NCI-H1048 (cell line): ENCODE results near the gene SLC16A6.
"Not testable (repeated sequence)": the region's sequence is repeated elsewhere in the genome, so short reads cannot be mapped to it uniquely, and the experiment has no call there.

Source experiments
- DNase-seq: peaks from one replicate; lab custom pipeline; 2025; lab: John Stamatoyannopoulos, UW

Gene SLC16A6

DNA sequence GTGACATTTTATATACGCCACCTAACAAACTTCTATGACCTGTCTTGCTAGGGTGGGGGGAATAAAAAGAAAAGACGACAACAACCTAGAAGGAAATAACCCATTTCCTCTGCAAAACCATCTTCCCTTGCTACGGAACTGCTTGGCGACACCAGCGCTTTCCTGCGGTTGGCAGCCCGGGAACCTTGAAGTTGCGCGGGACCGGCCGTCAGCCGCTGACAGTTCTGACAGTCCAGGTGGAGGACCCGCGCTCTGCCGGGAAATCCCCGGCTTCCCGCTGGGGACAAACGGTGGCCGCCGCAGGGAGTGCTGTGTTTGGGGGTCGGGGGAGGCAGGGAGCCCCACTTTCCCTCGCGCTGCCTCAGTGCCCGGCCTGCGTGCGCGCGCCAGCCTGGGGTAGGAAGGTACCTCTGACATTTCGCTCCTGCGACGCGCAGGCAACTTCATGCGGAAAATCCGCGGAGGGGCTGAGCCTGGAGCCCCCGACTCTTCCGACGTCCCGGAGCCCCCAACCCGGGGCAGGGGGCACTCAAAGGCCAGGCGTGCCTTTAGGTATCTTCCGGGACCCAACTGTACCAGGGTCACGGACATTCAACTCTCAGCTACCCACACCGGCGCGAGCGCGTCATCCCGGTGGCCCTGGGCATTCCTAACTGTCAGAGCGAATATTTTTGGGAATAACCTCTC is 516 bp downstream of the SLC16A6 start:
- DNase-seq = no peak

DNA sequence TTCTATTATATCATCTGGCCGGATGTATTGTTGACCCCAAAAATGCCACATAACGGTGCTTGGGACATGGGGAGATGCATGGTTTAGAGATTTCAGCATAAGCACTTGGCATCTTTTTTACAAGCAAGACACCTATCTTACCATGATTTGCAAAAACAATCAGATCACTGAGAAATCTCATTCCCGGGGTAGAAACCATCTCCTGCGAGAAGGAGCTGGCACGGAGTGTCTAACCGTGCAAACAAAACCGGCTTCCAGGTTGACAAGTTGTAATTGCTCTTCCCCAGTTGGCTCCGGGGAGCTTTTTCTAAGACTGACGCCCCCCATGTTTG is 1.0 kb downstream of the SLC16A6 start:
- no peak for DNase-seq

DNA sequence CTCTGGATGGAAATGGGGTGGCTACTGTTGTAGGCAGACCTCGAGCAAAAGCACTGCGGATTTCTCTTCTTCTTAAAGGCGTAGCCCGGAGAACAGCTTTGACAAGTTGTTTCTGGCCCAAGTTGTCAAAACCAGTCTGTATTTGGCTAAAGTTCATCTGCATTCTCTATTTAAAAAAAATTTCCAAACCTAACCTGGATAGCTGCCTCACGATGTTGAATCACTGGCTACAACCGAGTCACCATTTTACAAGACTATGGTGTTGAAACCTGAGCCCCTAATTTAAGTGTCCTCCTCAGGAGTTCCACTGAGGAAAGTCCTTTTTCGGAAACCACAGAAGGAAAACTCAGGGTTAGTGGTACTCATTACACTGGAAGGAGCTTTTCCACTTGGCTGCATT is 1.5 kb downstream of the SLC16A6 start:
- DNase-seq = no peak

DNA sequence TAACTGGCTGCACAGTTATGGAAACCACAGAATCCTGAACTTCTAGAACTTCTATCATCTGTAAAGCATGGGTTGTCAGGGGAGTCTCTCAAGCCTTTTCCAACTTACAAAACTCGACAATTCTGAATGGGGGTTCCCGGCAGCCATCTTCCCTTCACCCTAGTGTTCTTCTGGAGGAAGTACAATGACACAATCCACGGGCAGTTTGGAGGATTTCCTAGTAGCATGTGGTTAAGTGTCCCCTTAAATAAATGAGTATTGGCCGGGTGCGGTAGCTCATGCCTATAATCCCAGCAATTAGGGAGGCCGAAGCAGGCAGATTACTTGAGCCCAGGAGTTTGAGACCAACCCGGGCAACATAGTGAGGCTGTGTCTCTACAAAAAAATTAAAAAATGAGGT is 2.1 kb downstream of the SLC16A6 start:
- no peak for DNase-seq

DNA sequence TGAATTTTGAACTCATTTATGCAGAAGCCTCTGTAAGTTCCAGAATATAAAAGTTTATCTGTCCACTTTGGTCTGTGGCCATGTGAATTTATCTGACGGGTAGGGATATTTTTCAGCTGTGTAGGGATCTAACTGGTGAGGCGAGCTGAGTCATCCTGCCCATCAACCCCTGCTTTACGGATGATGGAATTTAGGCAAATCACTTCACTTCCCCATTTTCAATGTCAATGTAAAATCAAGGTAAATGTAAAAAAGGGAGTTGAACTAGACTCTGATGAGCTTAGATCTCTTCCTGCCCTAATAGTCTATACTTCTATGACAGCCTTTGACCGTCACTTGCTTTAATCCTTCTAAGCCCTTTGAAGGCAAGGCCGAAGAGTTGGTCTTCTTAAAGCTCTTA is 2.6 kb downstream of the SLC16A6 start:
- DNase-seq = no peak

DNA sequence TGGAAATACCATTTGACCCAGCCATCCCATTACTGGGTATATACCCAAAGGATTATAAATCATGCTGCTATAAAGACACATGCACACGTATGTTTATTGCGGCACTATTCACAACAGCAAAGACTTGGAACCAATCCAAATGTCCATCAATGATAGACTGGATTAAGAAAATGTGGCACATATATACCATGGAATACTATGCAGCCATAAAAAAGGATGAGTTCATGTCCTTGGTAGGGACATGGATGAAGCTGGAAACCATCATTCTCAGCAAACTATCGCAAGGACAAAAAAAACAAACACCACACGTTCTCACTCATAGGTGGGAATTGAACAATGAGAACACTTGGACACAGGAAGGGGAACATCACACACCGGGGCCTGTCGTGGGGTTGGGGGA is 9.0 kb downstream of the SLC16A6 start:
- DNase-seq = not testable (repeated sequence)

DNA sequence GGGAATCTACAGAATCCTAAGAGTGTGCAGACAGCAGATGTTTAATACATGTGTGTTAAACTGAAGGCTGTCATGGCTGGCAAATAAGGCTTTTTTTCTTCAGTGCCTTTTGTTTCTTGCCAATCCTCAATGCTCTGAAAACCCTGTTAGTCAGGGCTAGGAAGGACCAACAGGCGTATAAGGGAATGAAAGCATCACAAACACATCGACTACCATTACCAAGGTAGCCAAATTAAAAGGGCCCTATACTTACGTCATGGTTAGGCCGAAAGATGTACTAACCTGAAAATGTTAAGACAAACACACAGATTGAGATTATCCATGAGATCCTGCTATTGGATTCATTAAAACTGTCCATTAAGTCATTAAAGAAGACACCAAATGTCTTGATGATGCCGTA is 13.1 kb downstream of the SLC16A6 start:
- no peak for DNase-seq

DNA sequence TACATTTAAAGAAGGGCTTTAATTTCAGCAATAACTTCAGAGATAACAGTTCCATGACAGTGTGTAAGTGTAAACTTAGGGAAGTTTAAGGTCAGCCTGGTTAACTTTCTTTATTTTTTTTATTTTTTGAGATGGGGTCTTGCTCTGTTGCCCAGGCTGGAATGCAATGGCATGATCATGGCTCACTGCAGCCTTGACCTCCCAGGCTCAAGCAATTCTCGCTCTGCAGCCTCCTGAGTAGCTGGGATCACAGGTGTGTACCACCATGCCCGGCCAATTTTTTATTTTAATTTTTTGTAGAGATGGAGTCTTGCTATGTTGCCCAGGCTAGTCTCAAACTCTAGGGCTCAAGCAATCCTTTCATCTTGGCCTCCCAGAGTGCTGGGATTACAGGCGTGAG is 14.6 kb downstream of the SLC16A6 start:
- not testable (repeated sequence) for DNase-seq

DNA sequence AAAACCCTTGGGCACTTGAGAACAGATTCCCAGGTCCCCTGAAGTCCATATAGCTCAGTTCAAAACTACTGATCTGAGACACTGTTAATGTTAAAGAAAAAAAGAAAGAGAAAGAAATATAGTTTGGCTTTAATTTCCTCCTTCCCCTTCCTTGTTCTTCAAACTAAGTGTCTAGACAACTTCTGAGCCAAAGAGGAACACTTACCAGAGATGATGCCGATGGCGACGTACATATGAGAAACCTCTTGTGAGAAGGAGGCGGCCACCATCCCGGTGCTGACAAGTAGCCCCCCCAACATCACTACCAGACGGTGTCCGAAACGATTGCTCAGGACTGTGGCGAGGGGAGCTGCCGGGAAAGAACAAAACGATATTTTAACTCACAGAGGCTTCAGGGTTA is 17.2 kb downstream of the SLC16A6 start:
- no peak for DNase-seq

DNA sequence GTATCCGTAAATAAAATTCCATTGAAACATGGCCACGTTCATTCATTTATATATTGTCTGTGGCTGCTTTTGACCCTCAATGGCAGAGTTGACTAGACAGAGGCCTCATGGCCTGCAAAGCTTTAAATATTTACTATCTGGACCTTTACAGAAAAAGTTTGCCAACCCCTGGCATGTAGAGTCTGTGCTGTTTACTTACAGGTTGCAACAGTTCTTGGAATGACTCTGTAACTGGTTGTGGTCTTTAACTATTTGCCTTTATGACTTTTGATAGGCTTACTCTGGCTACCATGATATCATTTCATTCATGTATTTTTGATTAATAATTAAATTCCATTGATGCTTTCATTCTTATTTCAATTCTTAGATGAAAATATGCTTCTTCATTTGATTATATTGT is 25.1 kb downstream of the SLC16A6 start:
- not testable (repeated sequence) for DNase-seq

DNA sequence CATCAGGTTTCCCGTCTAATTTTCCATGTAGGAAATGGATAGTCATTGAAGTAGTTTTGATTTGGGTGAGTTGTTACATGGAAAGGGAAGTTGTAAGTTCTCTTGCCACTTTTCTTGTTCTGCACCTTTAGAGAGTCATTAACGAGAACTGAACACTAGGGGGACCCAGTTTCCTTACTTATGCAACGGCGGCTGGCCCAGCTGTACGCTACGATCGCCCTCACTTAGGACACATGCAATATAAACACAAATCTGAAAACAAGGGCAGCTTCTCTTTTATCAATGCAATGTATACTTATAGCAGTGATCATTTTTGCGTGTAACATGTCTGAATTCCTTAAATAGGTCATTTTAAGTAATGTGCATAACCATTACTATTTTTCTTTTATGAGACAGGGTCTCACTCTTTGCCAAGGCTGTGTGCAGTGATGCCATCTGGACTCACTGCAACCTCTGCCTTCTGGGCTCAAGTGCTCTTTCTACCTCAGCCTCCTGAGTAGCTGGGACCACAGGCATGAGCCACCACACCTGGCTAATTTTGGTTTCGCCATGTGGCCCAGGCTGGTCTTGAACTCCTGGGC is 27.7 kb downstream of the SLC16A6 start:
- DNase-seq = not testable (repeated sequence)

DNA sequence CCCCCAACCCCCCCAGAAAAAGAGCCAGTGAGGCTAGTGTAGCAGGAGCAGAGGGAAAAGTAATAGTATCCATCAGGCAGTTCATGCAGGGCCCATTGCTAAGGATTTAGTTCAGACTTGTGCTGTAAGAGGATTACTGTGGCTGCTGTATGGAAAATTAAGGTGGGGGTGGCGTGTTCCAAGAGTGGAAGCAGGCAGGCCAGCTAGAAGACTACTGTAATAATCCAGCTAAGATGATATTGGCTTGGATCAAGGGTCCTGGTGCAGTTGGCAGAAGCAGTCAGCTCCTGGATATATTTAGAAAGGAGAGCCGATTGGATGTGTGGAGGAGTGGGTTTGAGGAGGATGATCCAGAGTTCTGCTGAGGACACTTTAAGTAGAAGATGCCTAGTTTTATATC is 28.5 kb downstream of the SLC16A6 start:
- DNase-seq = not testable (repeated sequence)

DNA sequence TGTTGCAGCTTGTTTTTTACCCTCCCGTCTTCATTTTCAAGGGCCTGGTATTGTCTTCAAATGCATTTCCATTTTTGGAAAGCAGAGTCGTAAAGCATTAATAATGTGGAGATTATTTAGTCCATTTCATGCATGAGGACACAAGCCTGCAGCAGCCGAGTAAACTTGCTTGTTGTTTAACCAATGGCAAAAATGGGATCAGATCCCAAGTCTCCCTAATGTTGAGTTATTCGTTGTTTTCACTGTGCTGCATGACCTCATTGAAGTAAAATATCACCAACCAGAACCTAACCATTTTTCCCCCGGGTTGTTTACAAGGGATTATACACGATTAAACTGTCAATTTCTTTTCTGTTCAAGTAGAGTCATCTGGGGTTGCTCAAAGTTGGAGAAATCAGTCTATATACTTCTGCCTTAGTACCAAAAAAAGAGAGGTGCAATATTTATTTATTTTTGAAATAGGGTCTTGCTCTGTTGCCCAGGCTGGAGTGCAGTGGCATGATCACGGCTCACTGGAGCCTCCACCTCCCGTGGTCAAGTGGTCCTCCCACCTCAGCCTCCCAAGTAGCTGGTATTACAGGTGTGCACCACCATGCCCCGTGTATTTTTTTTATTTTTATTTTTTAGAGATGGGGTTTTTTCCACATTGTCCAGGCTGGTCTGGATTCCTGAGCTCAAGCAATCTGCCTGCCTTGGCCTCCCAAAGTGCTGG is 30.7 kb downstream of the SLC16A6 start:
- DNase-seq = no peak

DNA sequence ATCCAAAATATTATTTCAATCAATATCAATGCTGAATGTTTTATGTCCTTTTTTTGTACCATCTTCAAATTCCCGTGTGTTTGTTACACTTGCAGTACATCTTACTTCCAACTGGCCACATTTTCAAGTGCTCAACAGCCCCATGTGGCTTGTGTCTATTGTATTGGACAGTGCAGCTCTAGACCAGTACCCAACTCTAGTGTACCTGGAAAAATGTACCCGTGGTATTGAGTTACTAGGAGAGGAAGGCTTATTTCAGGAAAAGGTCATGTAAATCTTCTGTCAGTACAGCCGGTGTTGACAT is 31.3 kb downstream of the SLC16A6 start:
- not testable (repeated sequence) for DNase-seq

DNA sequence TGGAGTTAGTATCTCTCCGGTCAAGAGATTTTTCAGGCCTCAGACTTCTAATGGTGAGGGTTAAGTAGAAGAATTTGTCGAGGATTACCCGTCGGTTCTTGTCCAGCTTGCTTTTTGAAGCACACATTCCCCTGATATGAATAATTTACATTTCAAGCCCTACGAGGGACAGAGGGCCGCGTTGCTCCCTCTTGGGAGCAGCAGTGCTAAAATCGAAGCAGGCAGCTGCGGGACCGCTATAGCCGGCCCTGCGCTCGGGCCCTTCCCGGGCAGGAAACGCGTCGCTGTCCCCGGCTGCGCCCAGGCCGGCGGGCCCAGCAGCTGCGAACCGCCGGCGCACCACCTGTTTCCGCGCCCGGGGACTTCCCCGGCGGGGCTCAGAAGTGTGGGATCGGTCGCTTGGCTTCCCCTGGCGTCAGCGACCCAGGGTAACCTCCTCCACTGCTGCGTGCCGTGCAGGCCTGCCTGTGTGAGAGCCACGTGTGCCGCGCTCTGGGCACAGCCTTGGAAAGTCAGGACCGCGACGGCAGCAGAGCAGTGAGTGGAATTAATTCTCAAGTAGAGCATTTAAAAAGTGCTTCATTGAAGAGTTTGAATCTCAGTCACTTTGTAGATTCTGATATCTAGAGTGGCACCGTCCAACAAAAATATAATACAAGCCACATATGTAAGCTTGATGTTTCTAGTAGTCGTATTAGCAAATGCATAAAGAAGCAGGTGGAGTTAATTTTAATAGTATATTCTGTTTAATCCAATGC is 31.9 kb downstream of the SLC16A6 start:
- DNase-seq = not testable (repeated sequence)

DNA sequence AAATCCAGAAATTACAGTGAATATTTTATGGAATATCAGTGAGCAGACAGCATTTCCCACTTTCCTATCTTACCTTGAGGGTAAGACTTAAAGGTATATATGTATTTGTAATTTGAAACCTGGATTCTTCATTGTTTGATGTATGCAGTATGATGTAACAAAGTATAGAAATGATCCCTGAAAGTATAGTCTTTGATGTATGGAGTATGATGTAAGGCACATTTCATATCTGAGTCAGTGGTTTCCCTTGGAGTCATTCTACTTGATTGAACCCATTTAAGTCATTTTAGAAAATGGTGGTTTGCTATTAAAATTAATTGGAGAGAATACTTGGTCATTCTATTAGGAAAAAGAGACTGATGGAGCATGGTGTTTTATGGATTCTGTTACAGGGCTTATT is 33.0 kb downstream of the SLC16A6 start:
- DNase-seq = no peak

DNA sequence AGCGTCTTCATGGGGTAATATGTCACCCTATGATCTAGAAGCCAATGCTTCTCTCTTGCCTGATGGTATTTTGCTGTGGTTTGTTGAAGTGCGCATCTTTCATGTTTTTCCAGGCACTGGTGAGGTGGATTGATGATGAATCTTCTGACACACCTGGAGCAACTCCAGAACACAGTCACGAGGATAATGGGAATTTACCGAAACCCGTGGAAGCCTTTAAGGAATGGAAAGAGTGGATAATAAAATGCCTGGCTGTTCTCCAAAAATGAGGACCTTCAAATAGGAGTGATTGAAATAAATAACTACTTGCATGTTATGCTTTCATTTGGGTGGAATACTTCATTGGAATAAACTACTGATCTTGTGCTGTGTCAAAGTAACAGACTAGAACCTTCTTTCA is 34.2 kb downstream of the SLC16A6 start:
- not testable (repeated sequence) for DNase-seq

DNA sequence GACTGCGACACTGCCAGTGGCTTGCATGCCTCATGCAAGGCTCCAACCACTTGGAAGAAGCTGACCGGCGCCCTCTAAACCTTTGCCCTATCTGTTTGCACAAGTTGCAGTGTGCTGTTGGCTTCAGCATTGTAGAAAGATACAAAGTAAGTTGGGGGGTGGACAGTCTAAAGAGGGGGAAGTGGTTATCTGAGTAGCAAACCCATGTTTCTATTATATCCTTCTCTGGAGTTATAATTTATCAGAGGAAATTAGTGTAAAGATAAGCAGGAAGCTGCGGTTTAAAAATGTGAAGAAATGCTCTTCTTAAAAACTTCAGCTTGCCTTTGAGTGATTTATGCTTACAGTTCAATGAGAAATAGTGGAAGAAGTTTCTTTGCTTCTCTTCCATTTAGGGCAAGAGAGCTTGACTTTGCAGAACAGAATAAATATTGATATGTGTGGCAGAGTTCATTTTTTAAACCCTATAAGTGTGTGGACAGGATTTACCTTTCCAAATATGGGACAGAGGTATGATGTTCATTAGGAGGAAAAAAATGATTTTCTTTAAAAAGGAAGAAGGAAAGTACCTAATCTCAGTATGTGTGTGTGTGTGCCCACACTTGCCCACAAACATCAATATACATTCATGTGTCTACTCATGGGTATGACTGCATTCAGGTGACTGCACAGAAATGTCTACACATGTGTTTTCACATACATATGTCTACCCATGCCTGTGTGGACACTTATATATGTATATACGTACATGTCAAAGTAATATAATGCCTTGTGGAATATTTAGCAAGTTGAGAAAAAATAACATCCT is 35.0 kb downstream of the SLC16A6 start:
- no peak for DNase-seq

DNA sequence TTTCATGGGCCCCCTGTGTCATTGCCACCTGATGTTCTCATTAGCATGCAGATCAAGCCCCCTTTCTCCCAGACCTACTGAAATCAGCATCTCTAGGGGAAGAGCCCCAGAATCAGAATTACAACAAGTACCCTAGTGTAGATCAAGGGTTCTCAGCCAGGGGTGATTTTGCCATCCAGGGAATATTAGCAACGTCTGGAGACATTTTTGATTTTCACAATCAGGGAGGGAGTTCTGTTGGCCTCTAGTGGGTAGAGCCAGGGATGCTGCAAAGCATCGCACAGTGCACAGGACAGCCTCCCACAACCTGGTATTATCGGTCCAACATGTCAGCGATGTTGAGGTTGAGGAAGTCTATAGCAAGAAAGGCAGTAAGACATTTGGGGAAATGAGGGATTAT is 35.8 kb downstream of the SLC16A6 start:
- no peak for DNase-seq

DNA sequence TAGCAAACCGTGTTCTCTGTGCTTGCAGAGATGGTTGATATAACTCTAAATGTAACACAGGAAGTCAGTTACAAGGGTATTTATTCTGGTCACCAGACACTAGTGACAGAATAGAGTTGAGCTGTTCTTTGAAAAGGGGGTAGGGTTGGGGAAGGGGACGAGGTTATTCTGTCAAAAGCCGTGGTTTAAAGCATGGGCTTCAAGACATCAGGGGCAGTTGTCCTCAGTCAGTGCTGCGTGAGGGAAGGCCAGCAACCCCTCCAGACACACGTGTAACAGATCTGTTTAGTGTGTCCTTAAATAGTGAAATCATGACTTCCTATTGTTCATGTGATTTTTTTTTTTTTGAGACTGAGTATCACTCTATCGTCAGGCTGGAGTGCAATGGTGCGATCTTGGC is 37.5 kb downstream of the SLC16A6 start:
- not testable (repeated sequence) for DNase-seq

DNA sequence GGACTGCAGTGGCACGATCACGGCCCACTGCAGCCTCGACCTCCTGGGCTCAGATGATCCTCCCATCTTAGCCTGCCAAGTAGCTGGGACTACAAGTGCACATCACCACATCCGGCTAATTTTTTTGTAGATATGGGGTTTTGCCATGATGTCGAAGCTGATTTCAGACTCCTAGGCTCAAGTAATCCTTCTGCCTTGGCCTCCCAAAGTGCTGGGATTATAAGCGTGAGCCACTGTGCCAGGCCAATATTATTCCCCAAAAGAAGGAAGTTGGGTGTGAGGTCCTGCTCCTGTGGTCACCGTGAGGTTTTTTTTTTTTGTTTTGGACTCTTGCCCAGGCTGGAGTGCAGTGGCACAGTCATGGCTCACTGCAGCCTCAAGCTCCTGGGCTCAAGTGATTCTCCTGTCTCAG is 41.6 kb downstream of the SLC16A6 start:
- DNase-seq = no peak

DNA sequence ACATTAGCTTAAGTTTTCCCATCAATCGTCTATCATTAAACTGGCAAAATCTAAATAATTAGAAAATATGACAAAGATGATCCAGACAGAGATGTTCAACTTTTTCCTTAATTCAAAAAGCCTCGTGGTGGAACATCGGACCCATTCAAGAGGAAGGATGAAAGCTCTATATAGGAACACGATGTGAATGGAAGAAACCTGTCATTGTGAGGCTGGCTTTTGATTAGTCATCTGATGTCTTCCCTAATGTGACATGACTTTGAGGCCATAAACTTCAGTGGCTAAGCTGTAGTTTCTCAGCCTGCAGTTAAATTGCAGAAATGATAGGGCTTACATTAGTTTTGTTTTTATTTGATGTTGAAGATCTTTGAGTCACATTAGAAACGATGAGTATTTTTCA is 42.0 kb downstream of the SLC16A6 start:
- no peak for DNase-seq
